ENCODE measurements around the gene TRAF3IP1. TPM values are rescaled to one million over a fixed set of nuclear protein-coding genes. Genes with fewer than 3 reads are reported as not detected.

Gene TRAF3IP1
- total and polyA plus RNA-seq, 2 donors (not counting 1 experiment from before 2014, with no cell fraction given): 1.4 to 15.5 TPM

DNA sequence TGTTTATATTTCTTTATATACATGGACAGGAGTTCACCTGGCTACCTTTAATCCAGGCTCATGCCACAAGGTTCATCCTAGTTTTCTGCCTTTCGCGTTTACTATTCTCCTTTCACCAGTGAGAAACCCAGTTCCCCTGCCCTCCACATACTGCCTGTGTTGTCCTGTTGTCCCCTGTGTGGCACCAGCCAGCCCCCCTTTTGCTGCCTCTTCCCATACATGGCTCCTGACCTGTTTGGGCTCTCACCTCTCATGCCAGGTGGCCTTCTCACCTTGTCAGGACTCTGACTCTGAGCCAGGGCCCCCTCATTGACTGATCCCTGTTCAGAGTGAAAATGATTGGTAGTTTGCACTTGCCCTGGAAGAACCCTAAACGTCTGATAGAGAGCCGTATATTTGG is 120.0 kb downstream of the TRAF3IP1 start:
- Mint-ChIP-seq H3K9me3 (ENCODE audit: insufficient read depth) (no peaks in the 10 kb centered on the region), H3K27ac (no peak overlapping the region), H3K4me1 (peaks cover 26% of the 10 kb centered on the region), H3K4me3 (no peak overlapping the region), H3K27me3 (no peaks in the 10 kb centered on the region)
- ATAC-seq (ENCODE audit: low read depth) (no peak), DNase-seq (no peak)
- Histone ChIP-seq H3K27me3 (replicated peaks in 1 of 4; ENCODE audit: control extremely low read depth in 1 of 4, control insufficient read depth in 3 of 4, insufficient read depth in 4 of 4, low read length in 3 of 4) (no peaks in the 10 kb centered on the region), H3K4me1 (ENCODE audit: control insufficient read depth in 2 of 2, insufficient read depth in 2 of 2, low read length in 2 of 2) (no peaks in the 10 kb centered on the region), H4K20me1 (ENCODE audit: control insufficient read depth, insufficient read depth, low read length, poor library complexity, severe bottlenecking) (peaks cover 65% of the 10 kb centered on the region), H2AFZ (ENCODE audit: insufficient read depth, low read depth, low read length, poor library complexity, severe bottlenecking) (no peak overlapping the region), H3K79me2 (ENCODE audit: control insufficient read depth, insufficient read depth, low read length) (peaks cover 84% of the 10 kb centered on the region), H3K9ac (ENCODE audit: low read length) (no peak overlapping the region), H3K4me3 (ENCODE audit: control extremely low read depth in 1 of 5, extremely low read depth in 1 of 5, insufficient read depth in 1 of 5, low read depth in 2 of 5, low read length in 4 of 5) (no peak overlapping the region), H3K36me3 (replicated peaks in 1 of 2; ENCODE audit: control extremely low read depth in 1 of 2, control insufficient read depth in 1 of 2, extremely low read depth in 1 of 2, insufficient read depth in 2 of 2, low read length in 1 of 2) (peaks cover 12 to 59% of the 10 kb centered on the region in 2 experiments), H3K9me3 (ENCODE audit: control extremely low read depth in 1 of 3, control insufficient read depth in 2 of 3, insufficient read depth in 1 of 3, low read length in 2 of 3) (no peaks in the 10 kb centered on the region), H3K27ac (ENCODE audit: low read length in 2 of 2) (no peak overlapping the region), H3K4me2 (replicated peaks; ENCODE audit: low read depth, low read length, poor library complexity, severe bottlenecking) (no peak overlapping the region)
- WGBS (ENCODE audit: insufficient coverage): 100% methylated on average over 4 of the region's 4 CpGs
- TF ChIP-seq, protein P1, sequence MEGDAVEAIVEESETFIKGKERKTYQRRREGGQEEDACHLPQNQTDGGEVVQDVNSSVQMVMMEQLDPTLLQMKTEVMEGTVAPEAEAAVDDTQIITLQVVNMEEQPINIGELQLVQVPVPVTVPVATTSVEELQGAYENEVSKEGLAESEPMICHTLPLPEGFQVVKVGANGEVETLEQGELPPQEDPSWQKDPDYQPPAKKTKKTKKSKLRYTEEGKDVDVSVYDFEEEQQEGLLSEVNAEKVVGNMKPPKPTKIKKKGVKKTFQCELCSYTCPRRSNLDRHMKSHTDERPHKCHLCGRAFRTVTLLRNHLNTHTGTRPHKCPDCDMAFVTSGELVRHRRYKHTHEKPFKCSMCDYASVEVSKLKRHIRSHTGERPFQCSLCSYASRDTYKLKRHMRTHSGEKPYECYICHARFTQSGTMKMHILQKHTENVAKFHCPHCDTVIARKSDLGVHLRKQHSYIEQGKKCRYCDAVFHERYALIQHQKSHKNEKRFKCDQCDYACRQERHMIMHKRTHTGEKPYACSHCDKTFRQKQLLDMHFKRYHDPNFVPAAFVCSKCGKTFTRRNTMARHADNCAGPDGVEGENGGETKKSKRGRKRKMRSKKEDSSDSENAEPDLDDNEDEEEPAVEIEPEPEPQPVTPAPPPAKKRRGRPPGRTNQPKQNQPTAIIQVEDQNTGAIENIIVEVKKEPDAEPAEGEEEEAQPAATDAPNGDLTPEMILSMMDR (IDR thresholded peaks at IDR 0.05): no peak
- no peak for TF ChIP-seq EZH2 (IDR thresholded peaks at IDR 0.05; ENCODE audit: borderline replicate concordance, insufficient read depth, low read depth, low read length, poor library complexity, severe bottlenecking)
- intact Hi-C loops (cut with micrococcal nuclease): no loop called here
- POLR2A ChIA-PET: no interaction called here
- CTCF ChIA-PET: no interaction called here

DNA sequence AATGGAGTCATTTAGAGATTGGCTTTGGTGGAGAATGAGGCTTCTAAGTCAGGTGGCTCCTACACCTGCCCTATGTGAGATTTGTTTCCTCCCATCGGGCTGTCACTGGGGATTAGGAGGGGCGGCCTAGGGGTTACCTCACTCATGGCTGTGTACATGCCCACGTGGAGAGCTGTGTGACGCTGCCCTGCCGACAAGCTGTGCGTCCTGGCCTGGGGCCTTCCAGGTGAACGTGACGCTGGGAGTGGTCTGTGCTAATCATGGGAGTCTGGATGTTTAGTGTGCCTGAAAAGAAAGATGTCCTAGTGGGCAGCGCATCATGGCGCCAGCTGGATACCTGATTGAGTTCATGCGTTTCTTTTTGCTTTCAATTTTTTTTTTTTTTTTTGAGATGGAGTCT is 120.4 kb downstream of the TRAF3IP1 start:
- TF ChIP-seq, protein P1 (IDR thresholded peaks at IDR 0.05): no peak
- TF ChIP-seq EZH2 (IDR thresholded peaks at IDR 0.05; ENCODE audit: borderline replicate concordance, insufficient read depth, low read depth, low read length, poor library complexity, severe bottlenecking): no peak
- WGBS (ENCODE audit: insufficient coverage): 96% methylated on average over 11 of the region's 11 CpGs
- CTCF ChIA-PET: no interaction called here
- Histone ChIP-seq H3K4me1 (ENCODE audit: control insufficient read depth in 2 of 2, insufficient read depth in 2 of 2, low read length in 2 of 2) (no peaks in the 10 kb centered on the region), H3K9ac (ENCODE audit: low read length) (no peak overlapping the region), H3K4me2 (replicated peaks; ENCODE audit: low read depth, low read length, poor library complexity, severe bottlenecking) (no peak overlapping the region), H4K20me1 (ENCODE audit: control insufficient read depth, insufficient read depth, low read length, poor library complexity, severe bottlenecking) (peaks cover 63% of the 10 kb centered on the region), H3K79me2 (ENCODE audit: control insufficient read depth, insufficient read depth, low read length) (peaks cover 84% of the 10 kb centered on the region), H3K9me3 (ENCODE audit: control extremely low read depth in 1 of 3, control insufficient read depth in 2 of 3, insufficient read depth in 1 of 3, low read length in 2 of 3) (no peaks in the 10 kb centered on the region), H2AFZ (ENCODE audit: insufficient read depth, low read depth, low read length, poor library complexity, severe bottlenecking) (no peak overlapping the region), H3K4me3 (ENCODE audit: control extremely low read depth in 1 of 5, extremely low read depth in 1 of 5, insufficient read depth in 1 of 5, low read depth in 2 of 5, low read length in 4 of 5) (no peak overlapping the region), H3K27ac (ENCODE audit: low read length in 2 of 2) (no peak overlapping the region), H3K36me3 (replicated peaks in 1 of 2; ENCODE audit: control extremely low read depth in 1 of 2, control insufficient read depth in 1 of 2, extremely low read depth in 1 of 2, insufficient read depth in 2 of 2, low read length in 1 of 2) (peaks cover 12 to 59% of the 10 kb centered on the region in 2 experiments), H3K27me3 (replicated peaks in 1 of 4; ENCODE audit: control extremely low read depth in 1 of 4, control insufficient read depth in 3 of 4, insufficient read depth in 4 of 4, low read length in 3 of 4) (no peaks in the 10 kb centered on the region)
- H3K4me3 Mint-ChIP-seq: no peak overlapping the region
- no peaks in the 10 kb centered on the region for H3K9me3 Mint-ChIP-seq (ENCODE audit: insufficient read depth)
- peaks cover 26% of the 10 kb centered on the region for H3K4me1 Mint-ChIP-seq
- POLR2A ChIA-PET: no interaction called here
- no peak overlapping the region for H3K27ac Mint-ChIP-seq
- ATAC-seq (ENCODE audit: low read depth): no peak
- H3K27me3 Mint-ChIP-seq: no peaks in the 10 kb centered on the region
- no peak for DNase-seq
- intact Hi-C loops (cut with micrococcal nuclease): no loop called here

Data from B cell (primary cell).